ENCODE data around the gene HDDC3.

DNA sequence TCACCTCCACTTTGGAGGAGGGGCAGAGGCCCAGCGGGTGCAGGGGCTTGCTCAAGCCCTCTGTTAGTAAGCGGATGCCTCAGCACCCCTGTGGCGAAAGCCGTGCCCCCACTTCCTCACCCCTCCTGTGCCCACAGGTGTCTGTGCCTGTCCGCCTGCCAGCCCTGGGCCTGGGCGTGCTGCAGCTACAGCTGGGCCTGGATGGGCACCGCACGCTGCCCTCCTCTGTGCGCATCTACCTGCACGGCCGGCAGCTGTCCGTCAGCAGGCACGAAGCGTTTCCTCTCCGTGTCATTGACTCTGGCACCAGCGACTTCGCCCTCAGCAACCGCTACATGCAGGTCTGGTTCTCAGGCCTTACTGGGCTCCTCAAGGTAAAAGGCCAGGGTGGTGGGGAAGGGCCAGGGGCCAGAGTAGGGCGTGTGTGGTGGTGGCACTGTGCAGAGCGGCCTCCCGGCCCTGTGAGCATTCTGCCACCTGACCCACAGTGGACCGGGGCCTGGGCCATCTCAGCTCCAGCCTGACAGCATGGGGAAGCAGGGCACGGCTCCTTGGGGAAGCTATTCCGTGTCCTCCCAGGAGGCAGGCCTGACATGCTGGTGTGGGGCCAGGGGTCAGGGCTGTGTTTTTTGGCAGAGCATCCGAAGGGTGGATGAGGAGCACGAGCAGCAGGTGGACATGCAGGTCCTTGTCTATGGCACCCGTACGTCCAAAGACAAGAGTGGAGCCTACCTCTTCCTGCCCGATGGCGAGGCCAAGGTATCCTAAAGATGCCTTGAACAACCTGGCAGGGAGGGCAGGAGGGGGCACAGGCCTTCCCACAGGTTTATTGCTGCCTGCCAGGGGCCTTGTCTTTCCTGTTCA lies 20.2 kb downstream of the HDDC3 start:
- TF ChIP-seq, protein P1, sequence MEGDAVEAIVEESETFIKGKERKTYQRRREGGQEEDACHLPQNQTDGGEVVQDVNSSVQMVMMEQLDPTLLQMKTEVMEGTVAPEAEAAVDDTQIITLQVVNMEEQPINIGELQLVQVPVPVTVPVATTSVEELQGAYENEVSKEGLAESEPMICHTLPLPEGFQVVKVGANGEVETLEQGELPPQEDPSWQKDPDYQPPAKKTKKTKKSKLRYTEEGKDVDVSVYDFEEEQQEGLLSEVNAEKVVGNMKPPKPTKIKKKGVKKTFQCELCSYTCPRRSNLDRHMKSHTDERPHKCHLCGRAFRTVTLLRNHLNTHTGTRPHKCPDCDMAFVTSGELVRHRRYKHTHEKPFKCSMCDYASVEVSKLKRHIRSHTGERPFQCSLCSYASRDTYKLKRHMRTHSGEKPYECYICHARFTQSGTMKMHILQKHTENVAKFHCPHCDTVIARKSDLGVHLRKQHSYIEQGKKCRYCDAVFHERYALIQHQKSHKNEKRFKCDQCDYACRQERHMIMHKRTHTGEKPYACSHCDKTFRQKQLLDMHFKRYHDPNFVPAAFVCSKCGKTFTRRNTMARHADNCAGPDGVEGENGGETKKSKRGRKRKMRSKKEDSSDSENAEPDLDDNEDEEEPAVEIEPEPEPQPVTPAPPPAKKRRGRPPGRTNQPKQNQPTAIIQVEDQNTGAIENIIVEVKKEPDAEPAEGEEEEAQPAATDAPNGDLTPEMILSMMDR (IDR thresholded peaks at IDR 0.05), result no peak
- TF ChIP-seq POLR2A (IDR thresholded peaks at IDR 0.05; ENCODE audit: low read depth), result no peak

All from esophagus muscularis mucosa (tissue), 3 donors.